H1 (cell line): ENCODE data around the gene SMARCAL1. TPM values are rescaled to one million over a fixed set of nuclear protein-coding genes. Genes with fewer than 3 reads are reported as not detected.

ENCODE experiments used
- ATF3 ChIP-seq: IDR thresholded peaks from 2 replicates; pipeline ENCODE4 v1.6.1; 2011; ENCODE audit warnings: low read depth, mild to moderate bottlenecking, low read length; ENCODE audit not compliant: insufficient read depth
- CBX8 ChIP-seq: fragments of 300-800, 300-1000 bp; sonication (generic); IDR thresholded peaks from 2 replicates; pipeline ENCODE4 v1.7.1; 2016; ENCODE audit warnings: low read depth, low read length, borderline replicate concordance
- CHD7 ChIP-seq: fragments of 300-600 bp; sonication (generic); IDR thresholded peaks from 2 replicates; pipeline ENCODE4 v1.7.1; 2012; ENCODE audit warnings: low read length, moderate library complexity, mild to moderate bottlenecking, inconsistent platforms; ENCODE audit not compliant: insufficient replicate concordance
- EP300 ChIP-seq, 2 experiments: IDR thresholded peaks; 1 replicate in 1 of 2; 2 replicates in 1 of 2; pipeline ENCODE4 v1.6.1; 2011 to 2012; ENCODE audit warnings: low read depth in 2 of 2, low read length in 2 of 2, mild to moderate bottlenecking in 2 of 2, borderline replicate concordance in 1 of 2, inconsistent platforms in 1 of 2, moderate library complexity in 1 of 2
- MAX ChIP-seq: IDR thresholded peaks from 2 replicates; pipeline ENCODE4 v1.6.1; 2012; ENCODE audit warnings: inconsistent platforms
- RAD21 ChIP-seq, 2 experiments: IDR thresholded peaks in 1 of 2; conservative IDR thresholded peaks in 1 of 2; 2 replicates each; pipeline ENCODE4 v1.6.1; 2011; ENCODE audit warnings: low read depth in 2 of 2, low read length in 2 of 2, improper control_type of control experiment in 1 of 2, inconsistent platforms in 1 of 2, mild to moderate bottlenecking in 1 of 2, moderate library complexity in 1 of 2
- YY1 ChIP-seq: IDR thresholded peaks from 2 replicates; pipeline ENCODE4 v1.6.1; 2011; ENCODE audit warnings: low read depth, mild to moderate bottlenecking, low read length
- polyA plus RNA-seq, 7 experiments: library from polyadenylated mRNA; depleted of rRNA in 3 of 7; stranded (reverse) in 5 of 7; unstranded in 2 of 7; fragments of >200 nt in 5 of 7; fragments of 200-250 nt in 2 of 7; gene quantifications; 1 replicate in 5 of 7; 2 replicates in 1 of 7; 4 replicates in 1 of 7; pipeline versions ENCODE4 v1.2.1 to v1.2.3, GENCODE V29; 2011 to 2013; ENCODE audit warnings: missing spikeins in 2 of 7, mixed read lengths in 2 of 7
- total RNA-seq: library from RNA; stranded (reverse); fragmentation: NEBNext Ultra II Directional; extraction: Animal tissue kit (Norgen Biotek cat#: 25700); gene quantifications from 2 replicates; pipeline ENCODE4 v1.2.1, GENCODE V29; 2021

SMARCAL1 gene
- total and polyA plus RNA-seq, 2 of the 8 experiments (the other 6 are each of a cell fraction or from before 2014, with no cell fraction given), result 17.6 to 17.9 TPM

- TF ChIP-seq ATF3 (no peak), YY1 (no peak), CBX8 (no peak), MAX (no peak), RAD21 (IDR thresholded peaks at IDR 0.05 in 1 of 2, conservative IDR thresholded peaks at IDR 0.05 in 1 of 2; ENCODE audit: low read depth in 2 of 2, low read length in 2 of 2) (no peak), CHD7 (no peak), EP300 (IDR thresholded peaks at IDR 0.05; ENCODE audit: borderline replicate concordance in 1 of 2, low read depth in 2 of 2, low read length in 2 of 2) (no peak)
These were observed 113.7 kb downstream of the SMARCAL1 start (continued) for GRCh38 chr2:216525972-216526371.
